CD14-positive monocyte (primary cell): ENCODE data around the gene GAS6. TPM values are rescaled to one million over a fixed set of nuclear protein-coding genes. Genes with fewer than 3 reads are reported as not detected.

Source experiments
- DNase-seq, 3 donors: peaks; one replicate each; pipeline ENCODE4 v3.0.0-alpha.2; 2011 to 2022
- H2AFZ ChIP-seq: 2 replicates; pipeline ENCODE4 v1.6.0; 2012; ENCODE audit warnings: mild to moderate bottlenecking, low read depth, low read length, inconsistent platforms; ENCODE audit not compliant: insufficient read depth, poor library complexity, severe bottlenecking
- H3K27ac ChIP-seq, 2 donors: 1 replicate in 1 of 2; 2 replicates in 1 of 2; pipeline ENCODE4 v1.5.1; 2012 to 2013; ENCODE audit warnings: low read length in 2 of 2, control low read depth in 1 of 2, inconsistent platforms in 1 of 2, low read depth in 1 of 2, mild to moderate bottlenecking in 1 of 2
- H3K27me3 ChIP-seq, 2 donors: one replicate each; pipeline versions ENCODE4 v1.6.0 to v1.6.1; 2011 to 2013; ENCODE audit warnings: low read length in 2 of 2; ENCODE audit not compliant: control insufficient read depth in 2 of 2, insufficient read depth in 2 of 2
- H3K36me3 ChIP-seq, 2 donors: replicated peaks in 1 of 2; 1 replicate in 1 of 2; 2 replicates in 1 of 2; pipeline versions ENCODE4 v1.5.1 to v1.6.1; 2012 to 2013; ENCODE audit warnings: low read length in 2 of 2, control low read depth in 1 of 2, inconsistent platforms in 1 of 2, mild to moderate bottlenecking in 1 of 2; ENCODE audit not compliant: insufficient read depth in 2 of 2, control insufficient read depth in 1 of 2
- H3K4me1 ChIP-seq, 2 donors: 1 replicate in 1 of 2; 2 replicates in 1 of 2; pipeline versions ENCODE4 v1.5.1 to v1.6.1; 2012 to 2013; ENCODE audit warnings: low read length in 2 of 2, control low read depth in 1 of 2, inconsistent platforms in 1 of 2, mild to moderate bottlenecking in 1 of 2, moderate library complexity in 1 of 2; ENCODE audit not compliant: insufficient read depth in 2 of 2, control insufficient read depth in 1 of 2
- H3K4me2 ChIP-seq: replicated peaks from 2 replicates; pipeline ENCODE3; 2012; ENCODE audit warnings: low read length, moderate library complexity, mild to moderate bottlenecking; ENCODE audit not compliant: poor library complexity, severe bottlenecking; ENCODE audit errors: extremely low read depth
- H3K4me3 ChIP-seq, 3 experiments: fragments of 200-600 bp in 1 of 3; sonication (generic) in 1 of 3; replicated peaks in 1 of 3; 1 replicate in 2 of 3; 2 replicates in 1 of 3; pipeline ENCODE4 v1.5.1; 2011 to 2013; ENCODE audit warnings: low read length in 3 of 3, mild to moderate bottlenecking in 3 of 3, control low read depth in 2 of 3, low read depth in 2 of 3, inconsistent platforms in 1 of 3, moderate library complexity in 1 of 3
- H3K79me2 ChIP-seq: 2 replicates; pipeline ENCODE4 v1.6.0; 2012; ENCODE audit warnings: mild to moderate bottlenecking, control low read depth, inconsistent platforms, low read length, moderate library complexity; ENCODE audit not compliant: insufficient read depth
- H3K9ac ChIP-seq: 2 replicates; pipeline ENCODE4 v1.6.0; 2017; ENCODE audit warnings: low read length, mild to moderate bottlenecking; ENCODE audit not compliant: insufficient read depth, poor library complexity, severe bottlenecking
- H3K9me3 ChIP-seq, 2 donors: replicated peaks in 1 of 2; 1 replicate in 1 of 2; 2 replicates in 1 of 2; pipeline versions ENCODE4 v1.5.1 to v1.6.1; 2012 to 2013; ENCODE audit warnings: low read length in 2 of 2, control low read depth in 1 of 2; ENCODE audit not compliant: control insufficient read depth in 1 of 2, insufficient read depth in 1 of 2
- H4K20me1 ChIP-seq: 2 replicates; pipeline ENCODE4 v1.6.0; 2012; ENCODE audit warnings: mild to moderate bottlenecking, low read length, control low read depth, moderate library complexity; ENCODE audit not compliant: insufficient read depth
- H3K27ac Mint-ChIP-seq, 7 donors: one replicate each; pipeline ENCODE4 v1.8.0; 2020; ENCODE audit warnings: mild to moderate bottlenecking in 7 of 7, mixed read lengths in 7 of 7, moderate library complexity in 6 of 7, inconsistent platforms in 2 of 7
- H3K27me3 Mint-ChIP-seq, 3 donors: one replicate each; pipeline ENCODE4 v1.8.0; 2021 to 2022; ENCODE audit warnings: low read depth in 3 of 3, mild to moderate bottlenecking in 3 of 3, mixed read lengths in 3 of 3, moderate library complexity in 3 of 3, inconsistent platforms in 1 of 3
- H3K36me3 Mint-ChIP-seq, 2 donors: one replicate each; pipeline ENCODE4 v1.8.0; 2020; ENCODE audit warnings: mixed read lengths in 2 of 2, inconsistent platforms in 1 of 2, mild to moderate bottlenecking in 1 of 2
- H3K4me1 Mint-ChIP-seq: one replicate; pipeline ENCODE4 v1.8.0; 2020; ENCODE audit warnings: mild to moderate bottlenecking, mixed read lengths
- H3K4me3 Mint-ChIP-seq, 2 donors: one replicate each; pipeline ENCODE4 v1.8.0; 2020; ENCODE audit warnings: mild to moderate bottlenecking in 2 of 2, mixed read lengths in 2 of 2, moderate library complexity in 1 of 2
- H3K9me3 Mint-ChIP-seq, 7 donors: one replicate each; pipeline ENCODE4 v1.8.0; 2020 to 2022; ENCODE audit warnings: mixed read lengths in 7 of 7, mild to moderate bottlenecking in 6 of 7, moderate library complexity in 6 of 7, inconsistent platforms in 2 of 7
- CTCF ChIP-seq: fragments of 200-600 bp; IDR thresholded peaks from one replicate; pipeline ENCODE4 v1.8.0; 2022; ENCODE audit warnings: antibody characterized with exemption, mild to moderate bottlenecking
- WGBS: methylation state at CpG from one replicate; pipeline ENCODE4 v1.1.5; 2013; ENCODE audit warnings: missing lambda C conversion rate; ENCODE audit not compliant: insufficient coverage; 5-methylcytosine and 5-hydroxymethylcytosine counted together
- intact Hi-C, 2 donors: fragments of 100-400 bp; cut with micrococcal nuclease; formaldehyde crosslinking; loops; one replicate each; pipeline versions ENCODE4 v1.15.0 to v1.15.1; 2023
- polyA plus RNA-seq, 3 donors: library from polyadenylated mRNA; depleted of rRNA in 1 of 3; unstranded in 2 of 3; stranded (reverse) in 1 of 3; fragments of 300-500 nt in 2 of 3; fragments of >200 nt in 1 of 3; fragmentation: Illumina TruSeq in 2 of 3; gene quantifications; 1 replicate in 2 of 3; 2 replicates in 1 of 3; pipeline ENCODE4 v1.2.3, GENCODE V29; 2012 to 2021

Gene GAS6
- polyA plus RNA-seq, 3 donors, result 1.8 to 7.5 (median 1.9) TPM

- Histone ChIP-seq H3K9me3 (no peaks in the 10 kb centered on the region), H3K4me2 (no peak overlapping the region), H4K20me1 (no peaks in the 10 kb centered on the region), H3K36me3 (no peaks in the 10 kb centered on the region), H3K9ac (no peak overlapping the region), H2AFZ (no peak overlapping the region), H3K79me2 (no peaks in the 10 kb centered on the region), H3K4me1 (peaks cover 12 to 14% of the 10 kb centered on the region in 2 donors), H3K27ac (no peak overlapping the region), H3K4me3 (no peak overlapping the region), H3K27me3 (no peaks in the 10 kb centered on the region)
- peaks cover 0 to 16% (median 1%) of the 10 kb centered on the region in 7 donors for H3K9me3 Mint-ChIP-seq
- intact Hi-C loops, result no loop called here
- H3K36me3 Mint-ChIP-seq, result peaks cover 5 to 12% of the 10 kb centered on the region in 2 donors
- WGBS, result 95% methylated on average over 3 of the region's 8 CpGs
- peaks cover 16% of the 10 kb centered on the region for H3K4me1 Mint-ChIP-seq
- peaks cover 7 to 19% (median 18%) of the 10 kb centered on the region in 3 donors for H3K27me3 Mint-ChIP-seq
- H3K27ac Mint-ChIP-seq, result no peak overlapping the region
- no peak overlapping the region for H3K4me3 Mint-ChIP-seq
- TF ChIP-seq CTCF, result no peak
- DNase-seq, result no peak
Measured at GRCh38 chr13:113849981-113850721, 13.7 kb downstream of the GAS6 start.

- no peak overlapping the region for H3K27ac Mint-ChIP-seq
Measured at GRCh38 chr13:113849546-113849945, 14.3 kb downstream of the GAS6 start.

More at GRCh38 chr13:113849546-113849945, 14.3 kb downstream of the GAS6 start:
- H3K27me3 Mint-ChIP-seq, result peaks cover 10 to 22% (median 18%) of the 10 kb centered on the region in 3 donors
- H3K9ac ChIP-seq, result no peak overlapping the region
- H3K27me3 ChIP-seq, result no peaks in the 10 kb centered on the region
- H3K4me1 Mint-ChIP-seq, result peaks cover 10% of the 10 kb centered on the region
- intact Hi-C loops, result no loop called here
- no peak for DNase-seq
- no peak overlapping the region for H3K27ac ChIP-seq
- peaks cover 6 to 8% of the 10 kb centered on the region in 2 donors for H3K4me1 ChIP-seq
- H3K9me3 Mint-ChIP-seq, result peaks cover 0 to 22% (median 4%) of the 10 kb centered on the region in 7 donors
- H3K9me3 ChIP-seq, result no peaks in the 10 kb centered on the region
- H4K20me1 ChIP-seq, result no peaks in the 10 kb centered on the region
- H3K4me3 Mint-ChIP-seq, result no peak overlapping the region
- H2AFZ ChIP-seq, result no peak overlapping the region
- no peak overlapping the region for H3K4me2 ChIP-seq
- WGBS, result 100% methylated on average over 1 of the region's 3 CpGs
- no peaks in the 10 kb centered on the region for H3K79me2 ChIP-seq
- TF ChIP-seq CTCF, result no peak
- no peak overlapping the region for H3K4me3 ChIP-seq
- H3K36me3 Mint-ChIP-seq, result peaks cover 5 to 18% of the 10 kb centered on the region in 2 donors
- H3K36me3 ChIP-seq, result no peaks in the 10 kb centered on the region
